Neural cell (in vitro differentiated cells): ENCODE measurements around the gene SLC6A20. TPM values are rescaled to one million over a fixed set of nuclear protein-coding genes. Genes with fewer than 3 reads are reported as not detected.

Experiments
- H2AFZ ChIP-seq: fragments of 200-600, 300-800 bp; sonication (generic), shearing (Covaris generic); 2 replicates; pipeline ENCODE4 v1.6.0; 2014; ENCODE audit warnings: low read depth, mild to moderate bottlenecking, antibody characterized with exemption, low read length, moderate library complexity
- H3F3A ChIP-seq: fragments of 200-600 bp; shearing (Covaris generic); 2 replicates; pipeline ENCODE4 v1.6.1; 2016; ENCODE audit warnings: mild to moderate bottlenecking, moderate library complexity, mixed read lengths, antibody characterized with exemption, low read length; ENCODE audit not compliant: insufficient read depth, poor library complexity, severe bottlenecking
- H3K27ac ChIP-seq: fragments of 200-600, 300-800 bp; sonication (generic), shearing (Covaris generic); 2 replicates; pipeline ENCODE4 v1.5.1; 2014; ENCODE audit warnings: mild to moderate bottlenecking, low read length, moderate library complexity
- H3K27me3 ChIP-seq: fragments of 300-800, 200-600 bp; sonication (generic), shearing (Covaris generic); 2 replicates; pipeline ENCODE4 v1.6.0; 2014; ENCODE audit warnings: mild to moderate bottlenecking, low read depth, low read length, moderate library complexity; ENCODE audit not compliant: insufficient read depth
- H3K36me3 ChIP-seq: fragments of 300-800, 200-600 bp; sonication (generic), shearing (Covaris generic); 2 replicates; pipeline ENCODE4 v1.5.1; 2014; ENCODE audit warnings: mild to moderate bottlenecking, antibody characterized with exemption, low read length, moderate library complexity; ENCODE audit not compliant: insufficient read depth
- H3K4me2 ChIP-seq: fragments of 300-800, 200-600 bp; sonication (generic), shearing (Covaris generic); 2 replicates; pipeline ENCODE4 v1.6.0; 2014; ENCODE audit warnings: mild to moderate bottlenecking, low read length
- H3K4me3 ChIP-seq: fragments of 300-800, 200-600 bp; sonication (generic), shearing (Covaris generic); 2 replicates; pipeline ENCODE4 v1.5.1; 2014; ENCODE audit warnings: mild to moderate bottlenecking, low read length, moderate library complexity
- H3K79me2 ChIP-seq: fragments of 200-600 bp; shearing (Covaris generic); replicated peaks from 2 replicates; pipeline ENCODE4 v1.6.0; 2014; ENCODE audit warnings: mild to moderate bottlenecking, low read length, moderate library complexity; ENCODE audit not compliant: insufficient read depth
- H3K9ac ChIP-seq: fragments of 300-800, 200-600 bp; sonication (generic), shearing (Covaris generic); 2 replicates; pipeline ENCODE4 v1.6.1; 2016; ENCODE audit warnings: mild to moderate bottlenecking, low read length, mixed read lengths
- H3K9me2 ChIP-seq: fragments of 200-600 bp; shearing (Covaris generic); 2 replicates; pipeline ENCODE4 v1.6.1; 2016; ENCODE audit warnings: mild to moderate bottlenecking, low read length, mixed read lengths; ENCODE audit not compliant: insufficient read depth
- H3K9me3 ChIP-seq: fragments of 200-600, 300-800 bp; sonication (generic), shearing (Covaris generic); 2 replicates; pipeline ENCODE4 v1.6.1; 2016; ENCODE audit warnings: mild to moderate bottlenecking, mixed run types, low read length, moderate library complexity, mixed read lengths
- H4K20me1 ChIP-seq: fragments of 200-600 bp; shearing (Covaris generic); 2 replicates; pipeline ENCODE4 v1.6.1; 2016; ENCODE audit warnings: mild to moderate bottlenecking, mixed run types; ENCODE audit not compliant: insufficient read depth
- EP300 ChIP-seq: fragments of 450-650 bp; conservative IDR thresholded peaks from 2 replicates; pipeline ENCODE4 v1.6.1; 2014; ENCODE audit warnings: antibody characterized with exemption, mild to moderate bottlenecking, moderate library complexity; ENCODE audit not compliant: poor library complexity, severe bottlenecking
- EZH2 ChIP-seq: fragments of 200-600, 300-800 bp; shearing (Covaris generic), sonication (generic); IDR thresholded peaks from 2 replicates; pipeline ENCODE4 v1.6.1; 2014; ENCODE audit warnings: antibody characterized with exemption, low read length, borderline replicate concordance, mild to moderate bottlenecking; ENCODE audit not compliant: insufficient read depth, poor library complexity, severe bottlenecking
- MXI1 ChIP-seq: fragments of 450-650 bp; conservative IDR thresholded peaks from 2 replicates; pipeline ENCODE4 v1.6.1; 2014; ENCODE audit warnings: antibody characterized with exemption, mild to moderate bottlenecking; ENCODE audit not compliant: poor library complexity, severe bottlenecking
- POLR2AphosphoS5 ChIP-seq: IDR thresholded peaks from 2 replicates; pipeline ENCODE4 v1.6.1; 2012
- RAD21 ChIP-seq: fragments of 450-650 bp; conservative IDR thresholded peaks from 2 replicates; pipeline ENCODE4 v1.6.1; 2014; ENCODE audit warnings: antibody characterized with exemption, mild to moderate bottlenecking, moderate library complexity
- REST ChIP-seq: IDR thresholded peaks from 2 replicates; pipeline ENCODE4 v1.6.1; 2012; ENCODE audit warnings: borderline replicate concordance
- SMC3 ChIP-seq: fragments of 450-650 bp; conservative IDR thresholded peaks from 2 replicates; pipeline ENCODE4 v1.6.1; 2014; ENCODE audit warnings: antibody characterized with exemption, mild to moderate bottlenecking, moderate library complexity; ENCODE audit not compliant: poor library complexity
- TAF1 ChIP-seq: IDR thresholded peaks from 2 replicates; pipeline ENCODE4 v1.6.1; 2012; ENCODE audit warnings: low read depth
- polyA plus RNA-seq: library from polyadenylated mRNA; depleted of rRNA; stranded (reverse); fragments of >200 nt; gene quantifications from 2 replicates; pipeline ENCODE4 v1.2.3, GENCODE V29; 2014
- TF ChIP-seq, protein P1 (sequence below): fragments of 450-650 bp; IDR thresholded peaks from 2 replicates; pipeline ENCODE4 v1.5.1; 2014; ENCODE audit warnings: antibody characterized with exemption, mild to moderate bottlenecking, moderate library complexity; ENCODE audit not compliant: poor library complexity, severe bottlenecking

The SLC6A20 gene
- polyA plus RNA-seq, 1 donor from 2014 or later, result not detected

- Histone ChIP-seq H3K9ac (no peak overlapping the region), H3K9me3 (no peaks in the 10 kb centered on the region), H3K9me2 (no peaks in the 10 kb centered on the region), H3K79me2 (no peaks in the 10 kb centered on the region), H3K27ac (no peak overlapping the region), H3F3A (no peaks in the 10 kb centered on the region), H3K4me3 (no peak overlapping the region), H2AFZ (no peak overlapping the region), H3K4me2 (no peak overlapping the region), H3K36me3 (no peaks in the 10 kb centered on the region), H4K20me1 (no peaks in the 10 kb centered on the region), H3K27me3 (no peaks in the 10 kb centered on the region)
- TF ChIP-seq, protein P1, sequence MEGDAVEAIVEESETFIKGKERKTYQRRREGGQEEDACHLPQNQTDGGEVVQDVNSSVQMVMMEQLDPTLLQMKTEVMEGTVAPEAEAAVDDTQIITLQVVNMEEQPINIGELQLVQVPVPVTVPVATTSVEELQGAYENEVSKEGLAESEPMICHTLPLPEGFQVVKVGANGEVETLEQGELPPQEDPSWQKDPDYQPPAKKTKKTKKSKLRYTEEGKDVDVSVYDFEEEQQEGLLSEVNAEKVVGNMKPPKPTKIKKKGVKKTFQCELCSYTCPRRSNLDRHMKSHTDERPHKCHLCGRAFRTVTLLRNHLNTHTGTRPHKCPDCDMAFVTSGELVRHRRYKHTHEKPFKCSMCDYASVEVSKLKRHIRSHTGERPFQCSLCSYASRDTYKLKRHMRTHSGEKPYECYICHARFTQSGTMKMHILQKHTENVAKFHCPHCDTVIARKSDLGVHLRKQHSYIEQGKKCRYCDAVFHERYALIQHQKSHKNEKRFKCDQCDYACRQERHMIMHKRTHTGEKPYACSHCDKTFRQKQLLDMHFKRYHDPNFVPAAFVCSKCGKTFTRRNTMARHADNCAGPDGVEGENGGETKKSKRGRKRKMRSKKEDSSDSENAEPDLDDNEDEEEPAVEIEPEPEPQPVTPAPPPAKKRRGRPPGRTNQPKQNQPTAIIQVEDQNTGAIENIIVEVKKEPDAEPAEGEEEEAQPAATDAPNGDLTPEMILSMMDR, result no peak
- TF ChIP-seq SMC3, result no peak
- TF ChIP-seq MXI1, result no peak
- TF ChIP-seq POLR2AphosphoS5, result no peak
- TF ChIP-seq REST, result no peak
- TF ChIP-seq EZH2, result no peak
- TF ChIP-seq TAF1, result no peak
- no peak for TF ChIP-seq EP300
- TF ChIP-seq RAD21, result no peak
Measured at GRCh38 chr3:45783667-45784066, 12.7 kb downstream of the SLC6A20 start.

GRCh38 chr3:45782381-45782780 lies 14.0 kb downstream of the SLC6A20 start:
- no peaks in the 10 kb centered on the region for H3K36me3 ChIP-seq
- no peak overlapping the region for H3K4me3 ChIP-seq
- H3K27me3 ChIP-seq, result no peaks in the 10 kb centered on the region
- H3F3A ChIP-seq, result no peaks in the 10 kb centered on the region
- H4K20me1 ChIP-seq, result no peaks in the 10 kb centered on the region
- TF ChIP-seq RAD21 (no peak), EZH2 (no peak), REST (no peak), TAF1 (no peak), EP300 (no peak), SMC3 (no peak), POLR2AphosphoS5 (no peak), MXI1 (no peak)
- TF ChIP-seq, protein P1, result no peak
- H3K4me2 ChIP-seq, result no peak overlapping the region
- no peaks in the 10 kb centered on the region for H3K9me3 ChIP-seq
- no peaks in the 10 kb centered on the region for H3K9me2 ChIP-seq
- H3K27ac ChIP-seq, result no peak overlapping the region
- no peak overlapping the region for H3K9ac ChIP-seq
- H3K79me2 ChIP-seq, result no peaks in the 10 kb centered on the region
- H2AFZ ChIP-seq, result no peak overlapping the region
